HG02852 (cell line): Measurements from ENCODE around the gene ERC1.

Experiments
- ATAC-seq: cut with Tn5 transposase; IDR thresholded peaks from one replicate; pipeline ENCODE4 v1.9.1; 2021; ENCODE audit warnings: mild to moderate bottlenecking, moderate library complexity; ENCODE audit not compliant: unreplicated experiment

ERC1 gene

GRCh38 chr12:1465990-1466389 lies 475.0 kb downstream of the ERC1 start:
- ATAC-seq: no peak

- ATAC-seq: no peak
These were observed 475.6 kb downstream of the ERC1 start for GRCh38 chr12:1466481-1467154.

DNA sequence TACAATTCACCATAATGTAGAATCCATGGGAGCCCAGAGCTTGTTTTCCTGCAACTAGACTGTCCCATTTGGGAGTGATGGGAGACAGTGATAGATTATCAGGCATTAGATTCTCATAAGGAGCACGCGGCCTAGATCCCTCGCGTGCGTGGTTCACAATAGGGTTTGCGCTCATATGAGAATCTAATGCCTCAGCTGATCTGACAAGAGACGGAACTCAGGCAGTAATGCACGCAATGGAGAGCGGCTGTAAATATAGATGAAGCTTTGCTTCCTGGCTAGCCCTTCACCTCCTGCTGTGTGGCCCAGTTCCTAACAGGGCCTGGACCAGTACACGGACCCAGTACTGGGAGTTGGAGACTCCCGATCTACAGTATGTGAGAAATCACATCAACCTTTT lies 476.7 kb downstream of the ERC1 start:
- no peak for ATAC-seq

DNA sequence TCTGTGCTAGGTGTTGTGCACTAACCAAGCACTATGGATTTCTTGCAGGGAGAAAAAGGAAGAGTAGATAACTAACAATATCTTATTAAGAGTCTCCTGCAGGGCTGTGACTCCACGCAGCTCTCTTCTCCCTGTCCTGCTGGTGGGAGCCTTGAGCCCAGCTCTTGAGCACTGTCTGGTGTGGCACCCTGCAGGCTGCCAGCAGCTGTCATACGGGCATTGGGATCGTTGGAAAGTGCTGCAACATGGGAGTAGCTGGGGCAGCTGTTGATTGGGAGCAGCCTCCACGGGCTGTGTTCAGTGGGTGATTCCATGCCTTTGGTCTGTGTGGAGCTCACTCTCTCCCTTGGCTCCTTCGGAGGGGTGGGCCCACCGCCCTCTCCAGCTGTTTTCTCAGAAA lies 478.0 kb downstream of the ERC1 start:
- no peak for ATAC-seq

- no peak for ATAC-seq
These were observed 479.0 kb downstream of the ERC1 start for GRCh38 chr12:1470051-1470450.

DNA sequence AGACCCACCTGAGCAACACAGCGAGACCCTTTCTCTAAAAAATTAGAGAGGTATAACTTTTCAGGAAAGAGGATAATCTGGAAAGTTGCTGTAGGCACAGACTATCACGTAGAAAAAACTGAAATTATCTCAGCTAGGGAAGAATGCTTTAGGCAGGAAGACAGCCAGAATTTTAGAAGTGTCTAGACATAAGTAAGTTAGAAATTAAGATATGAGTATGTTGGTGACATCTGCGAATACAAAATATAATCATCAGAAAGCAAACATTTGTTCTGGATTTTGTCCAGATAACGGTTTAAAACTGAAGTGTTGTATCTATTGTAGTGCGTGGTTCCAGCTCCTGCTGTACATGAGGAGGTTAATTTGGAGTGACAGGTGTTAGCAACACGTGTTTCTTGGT lies 480.2 kb downstream of the ERC1 start:
- ATAC-seq: no peak

DNA sequence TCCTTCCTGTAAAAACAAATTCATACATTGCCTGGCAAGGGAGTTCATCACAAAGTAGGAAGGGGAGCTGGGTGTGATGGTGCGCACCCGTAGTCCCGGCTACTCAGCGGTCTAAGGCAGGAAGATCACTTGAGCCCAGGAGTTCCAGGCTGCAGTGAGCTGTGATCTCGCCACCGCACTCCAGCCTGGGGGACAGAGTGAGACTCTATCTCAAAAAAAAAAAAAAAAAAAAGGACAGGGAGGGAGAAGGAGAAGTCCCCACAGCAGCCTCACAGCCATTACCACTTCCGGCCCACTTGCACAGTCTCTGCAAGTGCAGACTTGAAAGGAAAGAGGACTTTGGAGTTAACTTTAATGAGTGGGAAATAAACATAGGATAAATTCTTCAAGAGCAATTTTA lies 482.4 kb downstream of the ERC1 start:
- ATAC-seq: no peak

- ATAC-seq: no peak
These were observed 483.1 kb downstream of the ERC1 start for GRCh38 chr12:1474041-1474573.

DNA sequence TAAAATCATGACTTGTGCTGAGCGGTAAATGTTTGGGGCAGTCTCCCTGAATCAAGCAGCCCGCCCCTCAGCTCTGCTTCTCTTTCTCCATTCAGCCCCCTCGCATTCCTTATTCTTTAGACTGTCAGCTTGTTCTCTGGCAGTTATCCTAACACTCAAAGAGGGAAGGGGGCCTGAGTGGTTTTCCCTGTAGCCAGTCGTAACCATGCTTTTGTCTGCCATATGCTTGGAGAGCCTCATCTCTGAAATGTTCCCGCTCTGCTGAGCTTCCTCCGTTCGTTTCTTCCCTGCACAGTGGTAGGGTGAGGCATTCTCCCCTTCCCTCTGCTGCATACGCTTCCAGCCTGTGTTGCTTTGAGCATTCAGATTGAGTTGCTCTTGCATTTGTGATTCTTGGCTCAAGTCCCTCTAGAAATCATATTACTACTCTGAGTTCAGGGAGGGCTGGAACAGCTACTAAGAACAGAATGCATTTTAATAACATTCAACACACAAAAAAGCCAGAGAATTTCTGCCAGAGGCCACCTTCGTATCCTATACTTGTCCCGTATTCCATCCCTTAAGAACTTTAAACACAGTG lies 483.6 kb downstream of the ERC1 start:
- no peak for ATAC-seq

DNA sequence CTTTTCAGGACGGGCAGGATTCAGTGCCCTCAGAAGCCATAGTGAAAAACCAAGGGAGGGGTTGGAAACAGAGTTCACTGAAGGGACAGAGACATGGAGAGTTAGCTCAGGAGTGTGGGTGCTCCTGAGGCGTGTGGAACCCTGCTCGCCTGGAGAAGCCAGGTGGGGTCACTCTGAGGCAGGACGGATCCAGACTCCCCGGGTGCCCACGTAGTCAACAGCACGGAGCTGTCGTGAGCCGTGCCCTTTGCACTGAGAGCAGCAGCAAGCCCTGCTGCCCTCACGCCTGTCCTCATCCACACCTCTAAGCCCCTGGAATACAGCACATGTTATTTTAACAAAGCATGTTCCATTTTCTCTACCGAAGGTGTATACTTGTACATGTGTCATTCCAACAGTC lies 488.6 kb downstream of the ERC1 start:
- ATAC-seq: no peak

- ATAC-seq: no peak
These were observed 490.3 kb downstream of the ERC1 start for GRCh38 chr12:1481326-1481725.

- ATAC-seq: no peak
These were observed 490.9 kb downstream of the ERC1 start for GRCh38 chr12:1481906-1482305.

DNA sequence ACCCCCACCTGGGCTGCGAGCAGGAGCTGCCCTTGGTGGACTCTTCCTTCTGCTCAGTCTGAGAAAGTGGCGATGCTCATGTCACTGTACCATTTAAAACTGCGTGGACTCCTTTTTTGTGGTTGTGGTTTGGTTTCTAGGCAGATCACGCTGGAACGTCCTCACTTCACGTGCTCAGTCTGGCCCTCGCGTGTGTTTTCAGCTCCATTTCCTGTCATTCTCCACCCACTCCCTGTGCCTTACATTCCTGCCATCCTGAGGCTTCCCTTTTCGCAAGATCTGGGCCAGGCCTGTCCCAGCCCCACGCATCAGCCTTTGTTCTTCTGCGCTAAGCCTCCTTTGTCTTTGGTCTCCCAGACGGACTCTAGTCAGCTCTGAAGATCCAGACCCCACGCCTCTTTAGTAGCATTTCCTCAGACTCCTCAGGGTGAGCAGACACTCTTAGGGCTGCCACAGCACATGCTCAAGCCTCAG lies 497.9 kb downstream of the ERC1 start:
- no peak for ATAC-seq

DNA sequence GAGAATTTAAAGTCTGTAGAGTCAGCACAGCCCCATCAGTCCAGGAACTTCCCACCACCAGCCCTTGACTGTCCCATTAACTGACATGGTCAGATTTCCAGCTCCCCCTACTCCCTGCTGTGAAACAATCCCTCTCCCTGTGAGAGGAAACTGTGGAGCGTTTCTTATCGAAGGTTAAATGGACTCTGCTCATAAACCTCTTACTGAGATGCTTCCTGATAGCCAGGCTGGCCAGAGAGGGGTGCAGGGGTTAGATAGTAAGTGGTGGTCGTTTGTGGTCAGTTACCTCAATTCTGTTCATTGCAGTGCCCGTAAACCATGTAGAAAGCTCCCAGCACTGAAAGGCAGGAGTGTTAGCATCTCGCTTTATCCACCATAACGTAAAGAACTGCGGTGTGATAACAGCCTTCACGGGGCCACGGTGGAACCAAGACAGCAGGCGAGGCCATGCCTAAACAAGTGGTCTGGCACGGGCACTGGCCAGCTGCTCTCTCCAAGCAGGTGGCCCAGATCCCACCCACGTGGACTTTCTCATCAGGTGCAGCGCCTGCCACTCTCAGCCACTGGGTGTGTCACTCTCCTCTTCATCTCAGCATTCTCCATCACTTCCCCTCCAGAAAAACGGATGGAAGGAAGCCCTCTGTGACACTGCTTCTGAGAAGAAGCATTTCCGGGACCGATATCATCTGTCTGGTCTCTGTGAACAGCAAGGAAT lies 501.1 kb downstream of the ERC1 start:
- no peak for ATAC-seq

- no peak for ATAC-seq
These were observed 502.9 kb downstream of the ERC1 start for GRCh38 chr12:1493781-1494565.

- no peak for ATAC-seq
These were observed 503.8 kb downstream of the ERC1 start for GRCh38 chr12:1494856-1495255.

DNA sequence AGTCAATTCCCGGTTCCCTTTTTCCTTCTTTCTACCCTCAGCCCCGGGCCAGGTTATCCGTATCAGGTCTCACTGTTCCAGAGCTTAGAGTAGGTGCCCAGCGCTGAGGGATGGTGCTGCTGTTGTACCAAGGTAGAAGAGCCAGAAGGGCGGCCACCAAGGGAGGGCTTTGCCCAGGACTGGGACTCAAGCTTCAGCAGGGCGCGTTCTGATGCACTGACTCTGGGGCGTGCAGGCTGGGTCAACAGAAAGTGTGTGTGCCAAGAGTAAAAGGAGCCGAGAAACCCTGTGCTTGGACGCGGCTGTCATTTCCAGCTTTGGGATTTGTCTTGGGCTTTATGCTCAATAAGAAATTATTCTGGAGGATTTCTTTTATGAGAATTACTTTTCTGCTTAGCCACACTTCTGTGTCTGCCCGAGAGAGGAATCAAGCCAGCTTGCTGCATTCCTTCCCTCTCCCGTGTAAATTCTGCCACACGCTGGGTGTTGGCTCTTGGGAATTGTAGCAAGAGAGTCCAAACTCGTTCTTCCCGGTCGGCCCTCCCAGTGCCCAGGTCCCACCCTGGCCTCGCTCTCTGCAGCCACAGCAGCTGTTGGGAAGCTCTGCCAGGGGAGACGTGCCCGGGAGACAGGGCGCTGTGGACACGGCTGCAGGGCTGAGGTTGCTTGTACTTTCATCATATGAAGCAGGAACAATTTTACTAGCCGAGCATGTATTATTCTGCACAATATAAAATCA lies 505.3 kb downstream of the ERC1 start:
- no peak for ATAC-seq

GRCh38 chr12:1497161-1497560 lies 506.1 kb downstream of the ERC1 start:
- ATAC-seq: no peak

DNA sequence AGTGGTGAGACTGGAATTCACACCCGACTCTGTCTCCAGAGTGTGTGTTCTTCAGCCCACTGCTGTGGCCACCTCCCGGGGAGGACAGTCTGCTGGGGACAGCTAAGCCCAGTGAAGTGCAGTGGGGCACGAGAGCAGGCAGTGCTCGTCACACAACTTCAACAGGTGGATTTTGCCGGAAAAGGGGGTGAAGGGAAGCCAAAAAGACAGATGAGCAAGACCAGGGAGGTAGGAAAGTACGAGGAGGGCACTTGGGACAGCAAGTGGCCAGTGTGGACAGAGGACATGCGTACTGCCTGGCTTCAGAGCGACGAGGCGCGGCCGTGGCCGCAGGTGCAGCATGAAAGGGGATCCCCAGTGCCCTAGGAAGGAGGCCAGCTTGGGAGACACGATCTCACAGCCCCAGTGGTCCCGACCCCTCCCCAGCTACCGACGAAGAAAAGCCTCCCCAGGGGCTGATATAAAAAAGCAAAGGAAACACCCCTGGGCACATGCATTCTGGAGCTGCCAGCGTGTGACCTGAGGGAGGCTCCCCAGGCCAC lies 507.2 kb downstream of the ERC1 start:
- no peak for ATAC-seq

DNA sequence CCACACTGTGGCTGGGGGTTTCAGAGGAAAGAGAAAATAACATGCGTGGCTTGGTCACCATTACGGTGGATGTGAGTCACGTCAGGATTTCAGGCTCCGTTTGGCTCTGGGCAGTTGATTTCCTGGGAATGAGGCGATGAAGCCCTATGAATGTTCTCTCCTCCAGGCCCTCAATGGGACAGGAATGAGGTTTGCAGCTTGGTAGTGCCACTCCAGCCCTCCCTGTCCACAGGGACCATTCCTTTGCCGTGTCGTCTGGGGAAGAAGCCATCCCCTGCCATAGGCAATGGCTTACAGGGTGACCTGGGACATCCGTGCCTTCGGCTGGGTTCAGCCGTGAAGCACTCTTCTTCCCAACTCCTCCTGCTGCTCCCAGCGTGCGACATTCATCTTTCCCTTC lies 508.3 kb downstream of the ERC1 start:
- ATAC-seq: no peak
